OCI-LY7 (cell line): ENCODE data around the gene PUM2.

Experiments used
- CTCF ChIP-seq: fragments of 200-600 bp; sonication (generic); conservative IDR thresholded peaks from 2 replicates; pipeline ENCODE4 v1.5.1; 2014; ENCODE audit warnings: mild to moderate bottlenecking, antibody characterized with exemption, low read length, moderate library complexity, mixed read lengths
- EZH2phosphoT487 ChIP-seq: fragments of 200-600 bp; sonication (generic); IDR thresholded peaks from 2 replicates; pipeline ENCODE4 v1.6.1; 2018; ENCODE audit warnings: low read depth, borderline replicate concordance, mild to moderate bottlenecking, mixed run types, antibody characterized with exemption, low read length, moderate library complexity, mixed read lengths

DNA sequence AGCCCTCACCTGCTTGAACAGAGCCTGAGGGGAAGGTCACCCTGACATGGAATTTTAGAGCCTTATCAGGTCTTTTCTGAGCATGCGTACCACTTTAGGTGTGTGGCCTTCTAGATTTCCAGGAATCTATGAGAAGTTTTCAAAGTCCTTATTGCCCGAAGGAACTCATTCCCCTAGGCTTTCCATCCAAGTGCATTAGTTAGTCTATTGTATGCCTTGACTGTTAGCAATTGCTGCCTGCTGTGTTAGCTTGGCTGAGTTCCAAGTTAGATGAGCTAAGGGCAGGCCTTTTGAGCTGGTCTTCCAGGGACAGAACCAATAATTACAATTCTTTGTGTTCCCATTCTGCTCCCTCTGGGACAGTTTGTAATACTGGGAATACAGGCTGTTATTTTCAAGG, 30.8 kb upstream of the PUM2 start:
- TF ChIP-seq CTCF (no peak), EZH2phosphoT487 (no peak)
